ENCODE measurements around the gene RPS6KA5. TPM values are rescaled to one million over a fixed set of nuclear protein-coding genes. Genes with fewer than 3 reads are reported as not detected.

Gene RPS6KA5
- total RNA-seq, 1 experiment from 2014 or later, result 3.8 TPM

DNA sequence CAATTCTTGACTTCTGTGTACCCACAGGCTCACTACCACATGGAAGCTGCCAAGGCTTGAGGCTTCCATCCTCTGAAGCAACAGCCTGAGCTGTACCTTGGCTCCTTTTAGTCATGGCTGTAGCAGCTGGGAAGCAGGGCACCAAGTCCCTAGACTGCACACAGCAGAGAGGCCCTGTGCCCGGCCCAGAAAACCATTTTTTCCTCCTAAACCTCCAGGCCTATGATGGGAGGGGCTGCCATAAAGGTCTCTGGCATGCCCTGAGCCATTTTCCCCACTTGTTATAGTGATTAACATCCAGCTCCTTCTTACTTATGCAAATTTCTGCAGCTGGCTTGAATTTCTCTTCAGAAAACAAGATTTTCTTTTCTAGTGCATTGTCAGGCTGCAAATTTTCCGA is 121.8 kb downstream of the RPS6KA5 start:
- H3K4me1 Mint-ChIP-seq, result no peaks in the 10 kb centered on the region
- H3K14ac ChIP-seq (ENCODE audit: insufficient read depth, low read length), result no peak overlapping the region
- H3T11ph ChIP-seq (ENCODE audit: low read length), result no peak overlapping the region
- no peak overlapping the region for H3K4me2 ChIP-seq (ENCODE audit: insufficient read depth, insufficient read length, low read length)
- no peaks in the 10 kb centered on the region for H3K23me2 ChIP-seq (ENCODE audit: insufficient read length, low read depth, low read length, poor library complexity, severe bottlenecking)
- H3K27me3 Mint-ChIP-seq (ENCODE audit: low read depth), result no peaks in the 10 kb centered on the region; the same call in 1 of the 2 replicates
- H3K23ac ChIP-seq (ENCODE audit: insufficient read length, low read depth, low read length), result no peak overlapping the region
- no peak overlapping the region for H2BK5ac ChIP-seq (ENCODE audit: insufficient read length, low read length)
- H3K9me3 Mint-ChIP-seq, result peaks cover 38 to 39% of the 10 kb centered on the region in 2 experiments
- no peak overlapping the region for H3K9ac ChIP-seq (ENCODE audit: extremely low read depth, insufficient read length, low read length)
- H4K8ac ChIP-seq (replicated peaks; ENCODE audit: insufficient read length, low read depth, low read length), result no peak overlapping the region
- peaks cover 31 to 41% (median 41%) of the 10 kb centered on the region in 3 experiments for H3K36me3 Mint-ChIP-seq (ENCODE audit: insufficient read depth in 1 of 3, low read depth in 3 of 3)
- H2BK15ac ChIP-seq (ENCODE audit: low read depth, low read length), result no peak overlapping the region
- TF ChIP-seq, protein P1, sequence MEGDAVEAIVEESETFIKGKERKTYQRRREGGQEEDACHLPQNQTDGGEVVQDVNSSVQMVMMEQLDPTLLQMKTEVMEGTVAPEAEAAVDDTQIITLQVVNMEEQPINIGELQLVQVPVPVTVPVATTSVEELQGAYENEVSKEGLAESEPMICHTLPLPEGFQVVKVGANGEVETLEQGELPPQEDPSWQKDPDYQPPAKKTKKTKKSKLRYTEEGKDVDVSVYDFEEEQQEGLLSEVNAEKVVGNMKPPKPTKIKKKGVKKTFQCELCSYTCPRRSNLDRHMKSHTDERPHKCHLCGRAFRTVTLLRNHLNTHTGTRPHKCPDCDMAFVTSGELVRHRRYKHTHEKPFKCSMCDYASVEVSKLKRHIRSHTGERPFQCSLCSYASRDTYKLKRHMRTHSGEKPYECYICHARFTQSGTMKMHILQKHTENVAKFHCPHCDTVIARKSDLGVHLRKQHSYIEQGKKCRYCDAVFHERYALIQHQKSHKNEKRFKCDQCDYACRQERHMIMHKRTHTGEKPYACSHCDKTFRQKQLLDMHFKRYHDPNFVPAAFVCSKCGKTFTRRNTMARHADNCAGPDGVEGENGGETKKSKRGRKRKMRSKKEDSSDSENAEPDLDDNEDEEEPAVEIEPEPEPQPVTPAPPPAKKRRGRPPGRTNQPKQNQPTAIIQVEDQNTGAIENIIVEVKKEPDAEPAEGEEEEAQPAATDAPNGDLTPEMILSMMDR (conservative IDR thresholded peaks at IDR 0.05), result no peak
- H3K79me2 ChIP-seq (ENCODE audit: insufficient read depth, low read length), result no peaks in the 10 kb centered on the region
- no peak overlapping the region for H4K91ac ChIP-seq (ENCODE audit: insufficient read length, low read depth, low read length)
- no peak overlapping the region for H2AFZ ChIP-seq (ENCODE audit: low read length)
- H3K4ac ChIP-seq (ENCODE audit: low read depth, low read length), result no peak overlapping the region
- no peak overlapping the region for H2BK20ac ChIP-seq (ENCODE audit: low read depth, low read length, poor library complexity, severe bottlenecking)
- H3K4me1 ChIP-seq (ENCODE audit: insufficient read depth, low read length), result no peaks in the 10 kb centered on the region
- no peak overlapping the region for H3K27ac Mint-ChIP-seq
- no peak overlapping the region for H3K18ac ChIP-seq (ENCODE audit: insufficient read length, low read depth, low read length)
- no peaks in the 10 kb centered on the region for H3K79me1 ChIP-seq (ENCODE audit: insufficient read depth, low read depth, low read length, poor library complexity, severe bottlenecking)
- no peak overlapping the region for H3K27ac ChIP-seq (ENCODE audit: insufficient read length, low read depth, low read length)
- H3K4me3 Mint-ChIP-seq, result no peak overlapping the region
- peaks cover 10% of the 10 kb centered on the region for H3K9me3 ChIP-seq (ENCODE audit: control insufficient read depth, low read depth, low read length)
- no peak overlapping the region for H2AK5ac ChIP-seq (ENCODE audit: insufficient read length, low read length)
- H2BK12ac ChIP-seq (ENCODE audit: insufficient read length, low read depth, low read length), result no peak overlapping the region
- H4K5ac ChIP-seq (ENCODE audit: insufficient read length, low read depth, low read length), result no peak overlapping the region
- WGBS (ENCODE audit: extremely low coverage, insufficient read length, low lambda C conversion rate), result no CpG with 5 or more reads among the region's 2 CpGs
- no peak for DNase-seq
- H3K27me3 ChIP-seq (ENCODE audit: insufficient read depth, low read length), result no peaks in the 10 kb centered on the region
- H2BK120ac ChIP-seq (ENCODE audit: low read depth, low read length, poor library complexity, severe bottlenecking), result no peak overlapping the region
- no peaks in the 10 kb centered on the region for H4K20me1 ChIP-seq (ENCODE audit: control insufficient read depth, insufficient read depth, insufficient read length)
- no peak overlapping the region for H3K56ac ChIP-seq (ENCODE audit: insufficient read length, low read depth, low read length)
